Esophagus squamous epithelium (tissue), 4 donors: Measurements from ENCODE around the gene SYNE3.

ENCODE experiments used
- CTCF ChIP-seq, 6 experiments: fragments of 450-650 bp in 4 of 6; fragments of 200-600 bp in 2 of 6; sonication (generic) in 2 of 6; IDR thresholded peaks; one replicate each; pipeline ENCODE4 v1.5.1; 2016 to 2019; ENCODE audit warnings: antibody characterized with exemption in 6 of 6, mild to moderate bottlenecking in 4 of 6, moderate library complexity in 4 of 6
- POLR2A ChIP-seq, 4 donors: fragments of 450-650 bp; IDR thresholded peaks; one replicate each; pipeline ENCODE4 v1.6.1; 2017; ENCODE audit warnings: antibody characterized with exemption in 4 of 4, mild to moderate bottlenecking in 4 of 4, moderate library complexity in 3 of 4

GRCh38 chr14:95555053-95555452 is 38.6 kb upstream of the SYNE3 start:
- TF ChIP-seq CTCF (IDR thresholded peaks at IDR 0.05) (no peak), POLR2A (IDR thresholded peaks at IDR 0.05) (no peak)
